Activated gamma-delta T cell treated with anti-CD3 and anti-CD28 coated beads, Interleukin-2, amount 50 U/mL, for 16 hours (primary cell): ENCODE measurements around the gene PRKCA.

Experiments
- DNase-seq: peaks from one replicate; pipeline ENCODE4 v3.0.0-alpha.2; 2020; ENCODE audit warnings: low read depth

Gene PRKCA

DNA sequence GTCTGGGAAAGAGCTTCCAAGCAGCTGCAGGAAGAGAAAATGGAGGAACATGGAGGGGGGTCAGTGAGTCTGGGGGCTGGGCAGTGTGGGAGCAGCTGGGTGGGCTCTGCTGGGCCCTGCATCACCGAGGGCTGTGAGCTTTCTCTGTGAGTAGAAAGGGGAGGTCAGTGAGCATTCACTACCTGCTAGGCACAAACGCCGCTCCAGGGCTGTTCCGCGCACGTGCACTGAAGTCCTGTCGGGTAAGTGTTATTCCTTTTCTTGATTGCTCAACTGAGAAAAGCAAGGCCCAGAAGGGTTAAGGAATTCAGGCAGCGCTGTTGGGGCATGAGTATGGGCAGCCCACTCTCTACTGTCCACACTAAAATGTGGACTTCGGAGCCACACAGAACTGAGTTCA, 537.2 kb downstream of the PRKCA start:
- no peak for DNase-seq

DNA sequence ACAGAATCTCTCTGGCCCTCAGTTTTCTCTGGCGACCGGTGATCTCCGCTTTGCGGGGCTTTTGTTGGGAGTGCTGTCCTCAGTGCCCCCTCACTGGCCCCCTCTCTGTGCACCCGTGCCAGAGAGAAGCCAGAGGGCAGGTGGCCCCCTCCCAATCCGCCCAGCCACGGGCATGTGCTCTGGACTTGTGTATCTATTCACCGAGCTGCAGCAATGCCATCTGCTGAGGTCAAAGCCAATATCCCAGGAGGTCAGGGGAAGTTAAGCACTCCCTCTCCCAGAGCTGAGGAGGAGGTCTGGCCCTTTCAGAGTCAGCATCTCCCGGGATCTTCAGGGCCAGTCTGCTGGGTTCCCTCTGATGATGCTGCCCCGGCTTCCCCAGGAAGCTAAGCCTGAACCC, 537.6 kb downstream of the PRKCA start:
- DNase-seq, result no peak

DNA sequence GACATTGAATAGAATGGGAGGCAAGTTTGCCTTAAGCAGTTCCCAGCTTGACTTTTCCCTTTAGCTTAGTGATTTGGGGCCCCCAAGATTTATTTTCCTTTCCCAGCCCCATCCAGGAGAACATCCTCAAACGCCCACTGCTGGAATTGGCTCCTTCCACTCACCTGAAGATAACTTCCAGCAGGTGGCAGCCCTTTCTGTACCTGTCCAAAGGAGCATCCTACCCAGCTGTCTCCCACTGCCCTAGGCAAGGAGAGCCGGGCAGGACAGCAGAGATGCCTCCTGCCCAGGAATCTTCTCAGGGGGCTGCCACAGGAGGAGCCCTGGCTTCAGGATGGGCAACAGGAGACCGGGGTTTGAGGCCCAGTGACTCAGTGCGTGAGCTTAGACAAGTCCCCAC, 538.9 kb downstream of the PRKCA start:
- no peak for DNase-seq

DNA sequence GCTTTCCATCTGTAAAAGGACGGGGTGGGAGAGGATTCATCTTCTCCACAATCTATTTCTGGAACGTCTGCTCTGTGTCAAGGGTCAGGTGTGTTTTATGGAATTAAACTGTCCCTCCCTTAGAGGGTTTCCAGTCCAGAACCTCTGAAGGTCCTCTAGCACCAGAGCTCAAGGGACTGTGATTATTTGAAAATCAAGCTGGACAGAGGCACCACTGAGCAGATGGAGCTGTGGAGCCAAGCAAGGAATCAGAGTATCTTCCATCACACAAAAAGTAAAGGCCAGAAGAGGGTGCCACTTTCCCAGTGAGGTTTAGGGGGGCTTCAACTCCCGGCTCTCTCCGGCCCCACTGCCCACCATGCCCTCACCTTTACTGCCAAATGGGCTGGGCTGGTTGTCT, 539.3 kb downstream of the PRKCA start:
- no peak for DNase-seq

DNA sequence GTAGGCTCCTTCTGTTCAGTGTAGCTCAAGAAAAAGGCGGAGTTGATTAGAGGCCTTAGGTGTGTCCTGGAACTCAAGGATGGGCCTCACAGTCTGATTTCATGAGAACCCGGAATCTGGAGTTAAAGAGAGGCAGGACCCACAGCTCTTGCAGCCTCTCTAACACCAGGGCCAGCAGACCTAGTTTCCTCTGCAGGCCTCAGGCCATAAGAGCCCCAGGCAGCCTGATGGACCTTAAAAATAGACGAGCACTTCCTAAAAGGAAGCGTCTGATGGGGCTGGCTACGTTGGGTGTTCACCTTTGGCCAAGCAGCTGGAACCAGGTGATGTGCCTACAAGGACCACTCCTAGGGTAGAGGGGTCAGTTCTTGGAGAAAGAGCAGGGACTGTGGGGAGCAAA, 540.1 kb downstream of the PRKCA start:
- no peak for DNase-seq

DNA sequence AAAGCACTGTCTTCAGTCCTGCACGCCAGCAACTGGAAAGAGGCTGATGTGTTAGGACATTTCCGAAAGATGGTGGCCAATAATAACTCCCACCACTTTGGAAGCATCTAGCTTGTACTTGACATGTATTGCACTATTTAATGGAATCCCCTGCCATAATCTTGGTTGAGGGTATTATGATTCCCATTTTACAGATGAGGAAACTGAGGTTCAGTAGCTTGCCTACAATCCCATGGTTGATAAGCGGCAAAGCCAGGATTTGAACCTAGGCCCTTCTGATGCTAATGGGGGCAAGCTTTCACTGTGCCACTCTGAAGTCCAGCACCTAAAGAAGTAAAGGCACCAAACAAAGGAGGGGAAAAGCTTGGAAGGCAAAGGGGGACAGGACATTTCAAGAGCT, 540.5 kb downstream of the PRKCA start:
- no peak for DNase-seq

DNA sequence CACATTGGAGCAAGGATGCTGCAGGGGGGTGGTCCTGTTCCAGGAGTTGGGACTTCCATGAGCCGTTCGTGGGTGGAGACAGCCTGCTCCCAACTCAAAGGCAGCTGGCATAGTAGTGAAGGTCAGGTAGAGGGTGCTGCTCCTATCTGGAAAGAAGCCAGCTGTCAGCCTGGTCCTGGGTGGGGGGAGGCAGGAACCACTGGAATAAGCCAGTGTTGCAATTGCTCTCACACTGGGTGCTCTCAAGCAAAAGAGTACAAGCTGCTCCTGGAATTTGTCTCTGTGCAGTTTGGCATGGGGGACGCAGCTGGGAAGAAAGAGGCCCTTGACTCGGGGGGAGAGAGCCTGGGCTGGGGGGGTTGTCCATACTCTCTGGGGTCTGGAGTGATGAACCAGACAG, 541.2 kb downstream of the PRKCA start:
- no peak for DNase-seq

DNA sequence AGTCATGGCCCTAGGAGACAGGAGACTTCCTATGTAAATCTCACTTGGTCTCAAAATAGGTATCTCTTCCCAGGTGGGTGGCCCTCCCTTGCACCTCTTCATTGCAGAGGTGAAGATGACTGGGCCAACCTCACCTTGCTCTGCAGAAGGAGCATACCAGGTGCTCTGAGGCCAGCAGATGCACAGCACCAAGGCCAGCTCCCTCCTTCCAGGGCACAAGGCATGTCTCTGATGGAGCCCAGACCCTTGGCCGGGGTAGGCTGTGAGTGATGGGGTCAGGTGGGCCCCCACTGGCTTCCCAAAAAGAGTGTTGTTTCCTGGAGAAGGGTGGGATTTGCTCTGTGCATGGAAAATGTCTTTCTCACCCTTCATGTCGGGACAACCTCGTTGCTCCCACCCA, 545.3 kb downstream of the PRKCA start:
- no peak for DNase-seq

DNA sequence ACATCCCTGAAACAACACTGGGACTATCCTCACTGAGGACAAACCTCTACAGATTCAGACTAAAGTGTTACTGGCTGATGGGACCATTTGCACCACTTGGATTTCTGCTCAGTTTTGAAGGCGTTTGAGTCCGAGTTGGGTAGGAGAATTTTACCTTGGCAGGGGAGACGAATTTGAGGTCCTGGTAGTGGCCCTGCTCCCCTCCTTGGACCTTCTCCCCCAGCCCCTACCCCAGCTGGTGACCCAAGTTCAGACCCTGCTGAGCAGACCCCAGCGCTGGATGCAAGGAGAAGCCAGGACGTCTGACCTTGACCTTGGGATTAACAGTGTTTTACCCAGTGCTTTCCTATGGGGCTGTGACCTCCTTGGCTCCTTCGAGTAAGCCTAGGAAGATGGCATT, 546.1 kb downstream of the PRKCA start:
- no peak for DNase-seq

DNA sequence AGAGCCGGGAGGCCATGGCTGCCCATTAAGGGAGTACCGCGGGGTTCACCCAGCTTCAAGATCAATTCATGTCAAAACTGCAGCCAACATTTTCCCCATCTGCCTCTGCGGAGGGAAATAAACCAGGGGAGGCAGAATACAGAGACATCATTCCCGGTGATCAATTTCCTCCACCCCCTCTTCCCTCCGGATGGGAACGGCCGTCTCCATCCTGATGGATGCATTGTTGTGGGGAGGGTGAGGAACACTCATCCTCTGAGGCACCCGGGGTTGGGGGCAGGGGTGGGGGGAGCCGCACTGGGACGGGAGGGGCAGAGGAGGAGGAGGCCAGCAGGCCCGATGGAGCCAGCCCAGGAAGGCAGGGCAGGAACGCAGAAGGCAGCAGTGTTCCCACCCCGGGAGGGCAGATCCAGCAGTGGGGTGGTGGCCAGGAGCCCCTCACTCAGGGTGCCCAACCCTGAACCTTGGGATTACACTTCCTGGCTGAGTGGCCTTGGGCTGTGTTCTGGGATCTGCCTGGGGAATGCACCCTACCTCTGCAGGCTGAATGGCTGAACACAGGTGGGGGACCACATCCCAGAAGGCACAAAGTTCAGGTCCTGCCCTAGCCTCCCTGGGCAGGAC, 546.7 kb downstream of the PRKCA start:
- DNase-seq, result no peak

DNA sequence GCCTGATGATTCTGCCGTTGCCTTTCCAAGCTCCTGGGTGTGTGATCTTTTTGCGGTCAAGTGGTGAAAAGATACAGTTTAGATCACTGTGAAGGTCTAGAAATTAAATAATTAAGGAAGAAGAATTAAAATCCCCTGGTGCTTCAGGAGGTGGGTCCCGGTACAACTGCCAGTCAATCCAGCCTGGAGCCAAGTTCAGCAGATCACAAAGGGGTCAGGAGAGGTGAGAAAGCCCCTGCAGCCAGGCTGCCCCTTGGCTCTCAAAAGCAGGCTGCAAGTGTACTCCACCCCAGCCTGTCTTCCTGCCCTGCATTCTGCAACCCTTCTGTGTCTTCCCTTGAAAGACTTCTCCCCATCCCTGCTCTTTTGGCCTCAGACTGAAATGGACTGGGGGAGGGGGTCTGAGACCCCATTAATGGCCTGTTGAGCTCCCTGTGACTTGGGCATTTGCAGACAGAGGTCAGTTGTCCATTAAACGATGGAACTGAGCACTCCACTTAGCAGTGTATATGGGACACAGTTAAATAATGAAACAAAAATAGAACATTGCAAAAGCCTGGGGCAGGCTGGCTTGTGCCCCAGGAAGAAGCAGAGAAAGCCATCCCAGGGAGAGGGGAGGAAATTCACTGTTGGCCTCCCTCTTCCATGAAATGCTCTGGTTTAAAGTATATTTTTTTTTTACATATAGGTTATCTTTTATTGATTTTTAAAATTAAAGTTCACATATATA, 547.6 kb downstream of the PRKCA start:
- DNase-seq, result no peak

DNA sequence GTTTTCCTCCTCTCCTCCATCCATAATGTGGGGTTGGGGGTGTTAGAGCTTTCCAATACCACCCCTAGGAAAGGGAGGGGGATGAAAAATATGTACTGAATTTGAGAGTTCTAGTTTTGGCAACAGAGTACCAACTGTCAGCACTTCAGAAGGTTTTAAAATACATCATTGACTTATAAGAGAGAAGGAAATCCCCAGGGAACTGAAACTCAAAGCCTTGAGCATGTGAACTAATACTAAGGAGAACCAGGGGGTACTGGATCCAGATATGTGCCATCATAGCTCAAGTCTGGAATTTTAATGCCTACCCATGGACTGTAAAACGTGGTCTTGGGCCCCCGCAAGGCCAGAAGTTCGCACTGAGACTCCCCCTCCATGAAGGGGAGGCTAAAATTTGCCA, 548.3 kb downstream of the PRKCA start:
- no peak for DNase-seq

DNA sequence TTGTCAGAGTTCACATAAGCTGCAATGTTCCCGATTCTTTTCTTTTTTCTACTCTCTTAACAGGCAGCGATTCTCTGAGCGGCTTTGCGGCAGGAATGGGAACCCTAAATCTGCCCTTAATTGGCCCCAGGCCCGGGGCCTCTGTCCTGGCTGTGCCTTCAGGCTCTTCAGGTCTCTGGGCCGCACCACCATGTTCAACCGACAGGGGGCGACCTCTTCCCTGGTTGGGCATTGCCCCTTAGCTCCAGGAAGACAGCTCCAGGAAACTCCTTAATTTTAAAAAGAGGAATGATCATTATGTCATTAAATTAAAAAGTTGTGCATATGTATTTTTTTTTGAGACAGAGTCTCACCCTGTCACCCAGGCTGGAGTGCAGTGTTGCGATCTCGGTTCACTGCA, 552.8 kb downstream of the PRKCA start:
- no peak for DNase-seq

DNA sequence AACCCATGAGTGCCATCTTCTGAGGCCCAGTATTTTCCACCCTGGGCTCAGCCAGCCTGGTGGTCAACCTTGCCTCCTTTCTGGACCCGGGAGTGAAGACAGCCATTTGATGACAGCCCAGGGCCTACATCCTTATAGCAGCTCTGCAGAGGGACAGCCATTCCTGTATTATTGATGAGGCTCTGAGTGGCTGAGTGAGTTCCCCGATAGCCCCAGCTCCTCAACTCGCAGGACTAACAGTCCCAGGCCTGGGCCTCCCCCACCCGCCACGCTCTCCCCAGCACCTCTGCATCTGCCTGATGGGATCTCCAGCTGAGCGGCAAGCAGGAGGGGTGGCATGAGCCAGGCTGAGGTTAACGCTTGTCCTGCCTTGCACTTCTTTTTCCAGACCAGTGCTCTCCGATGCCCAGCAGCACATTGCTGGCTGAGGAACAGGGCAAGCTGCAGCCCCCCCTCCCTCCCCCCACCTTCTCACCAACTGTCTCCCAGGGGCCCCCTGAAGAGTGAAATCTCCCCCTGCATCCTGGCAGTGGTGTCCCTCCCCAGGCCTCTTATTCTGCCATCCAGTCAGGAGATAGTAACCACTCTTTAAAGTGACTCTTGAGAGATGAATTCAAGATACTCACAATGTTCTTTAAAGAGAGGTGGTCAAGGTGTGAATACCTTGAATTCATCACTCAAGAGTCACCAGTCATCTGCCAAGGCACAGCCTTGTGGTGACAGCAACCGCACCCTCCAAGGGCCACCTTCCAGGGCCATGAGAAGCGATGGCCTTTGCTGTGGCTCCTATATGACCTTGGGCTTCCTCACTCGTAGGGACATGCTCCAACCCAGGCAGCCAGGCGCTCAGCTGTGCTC, 556.0 kb downstream of the PRKCA start:
- DNase-seq, result no peak

DNA sequence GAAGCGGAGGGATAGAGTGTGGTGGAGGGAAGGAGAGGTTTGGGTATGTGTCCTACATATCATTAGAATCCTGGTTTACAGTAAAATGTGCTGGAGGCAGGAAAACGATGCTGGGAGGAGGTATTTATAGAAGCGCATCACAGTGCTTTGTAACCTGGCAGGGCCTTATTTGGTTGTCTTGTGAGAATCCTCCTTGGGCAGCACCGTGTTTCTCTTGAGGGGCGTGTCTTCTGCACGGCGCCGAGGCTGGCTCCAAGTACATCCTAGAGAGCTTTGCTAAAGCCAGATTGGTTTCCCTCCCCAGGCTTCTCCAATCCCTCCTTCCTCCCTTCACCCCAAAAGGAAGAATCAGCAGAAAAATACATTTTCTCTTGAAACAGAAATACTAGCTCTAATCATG, 556.9 kb downstream of the PRKCA start:
- no peak for DNase-seq

DNA sequence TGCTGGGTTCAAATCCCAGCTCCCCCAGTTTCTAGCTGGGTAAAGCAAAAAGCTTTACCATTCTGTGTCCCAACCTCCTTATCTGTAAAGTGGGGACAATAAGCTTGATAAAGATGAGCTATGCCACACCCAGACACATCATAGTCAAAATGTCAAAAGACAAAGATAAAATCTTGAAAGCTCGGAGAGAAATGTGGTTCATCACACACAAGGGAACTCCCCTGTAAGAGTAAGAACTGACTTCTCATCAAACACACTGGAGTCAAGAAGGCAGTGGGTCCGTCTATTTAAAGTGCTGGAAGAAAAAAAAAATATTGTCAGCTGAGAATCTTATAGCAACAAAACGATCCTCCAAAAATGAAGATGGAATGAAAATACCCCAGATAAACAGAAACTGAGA, 557.8 kb downstream of the PRKCA start:
- DNase-seq, result no peak
